ENCODE measurements around the gene RNU6-1. TPM values are rescaled to one million over a fixed set of nuclear protein-coding genes. Genes with fewer than 3 reads are reported as not detected.

Gene RNU6-1
- total RNA-seq = not detected in 2 replicates

DNA sequence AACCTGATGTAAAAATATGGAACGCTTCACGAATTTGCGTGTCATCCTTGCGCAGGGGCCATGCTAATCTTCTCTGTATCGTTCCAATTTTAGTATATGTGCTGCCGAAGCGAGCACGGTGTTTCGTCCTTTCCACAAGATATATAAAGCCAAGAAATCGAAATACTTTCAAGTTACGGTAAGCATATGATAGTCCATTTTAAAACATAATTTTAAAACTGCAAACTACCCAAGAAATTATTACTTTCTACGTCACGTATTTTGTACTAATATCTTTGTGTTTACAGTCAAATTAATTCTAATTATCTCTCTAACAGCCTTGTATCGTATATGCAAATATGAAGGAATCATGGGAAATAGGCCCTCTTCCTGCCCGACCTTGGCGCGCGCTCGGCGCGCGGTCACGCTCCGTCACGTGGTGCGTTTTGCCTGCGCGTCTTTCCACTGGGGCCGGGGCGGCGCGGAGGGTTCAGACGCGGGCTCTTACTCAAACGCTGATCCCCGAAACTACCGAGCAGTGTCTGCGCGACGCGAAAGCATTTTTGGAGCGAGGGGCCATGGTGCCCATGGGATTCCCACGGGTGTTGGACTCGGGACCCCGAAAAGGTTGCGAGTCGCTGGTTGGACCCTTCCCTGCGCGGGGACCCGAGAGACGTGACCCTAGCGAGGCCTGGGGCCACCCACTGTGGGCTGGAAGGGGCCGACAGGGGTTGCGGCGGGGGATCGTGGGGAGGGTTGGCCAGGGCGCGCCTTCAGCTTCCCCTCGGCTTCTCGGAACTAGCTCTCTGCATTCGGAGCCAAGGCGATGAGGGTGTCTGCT, at the start of gene RNU6-1:
Gene RNU6-1, minus strand, starts transcription at position 117 of the 820 bp plus-strand sequence.

GRCh38 chr15:67824976-67825880, 14.6 kb downstream of the RNU6-1 start, which contains the start of gene SKOR1:
Gene SKOR1, plus strand, starts transcription at chr15:67825509. Its CDS starts 94 bp downstream, at chr15:67825603.

Other genes starting within 250 kb of the RNU6-1 start
- gene SKOR1, start 14.5 kb downstream of the RNU6-1 start, total RNA-seq = 0.15 and 0.17 TPM in 2 replicates
- gene PIAS1, start 214.3 kb upstream of the RNU6-1 start, total RNA-seq = 15.1 and 20.8 TPM in 2 replicates